GM21423 (cell line): ENCODE results near the gene ADAMTS10.
"Not testable (repeated sequence)": the region's sequence is repeated elsewhere in the genome, so short reads cannot be mapped to it uniquely, and the experiment has no call there.

Experiments
- ATAC-seq: cut with Tn5 transposase; IDR thresholded peaks from one replicate; pipeline ENCODE4 v1.9.1; 2021; ENCODE audit warnings: mild to moderate bottlenecking, moderate library complexity; ENCODE audit not compliant: unreplicated experiment

The ADAMTS10 gene

GRCh38 chr19:8629184-8629583 is 18.7 kb upstream of the ADAMTS10 start:
- no peak for ATAC-seq

- no peak for ATAC-seq
Measured at GRCh38 chr19:8626842-8627241, 16.3 kb upstream of the ADAMTS10 start.

GRCh38 chr19:8622886-8623285 is 12.4 kb upstream of the ADAMTS10 start:
- not testable (repeated sequence) for ATAC-seq

- ATAC-seq = no peak
Measured at GRCh38 chr19:8618751-8619150, 8.2 kb upstream of the ADAMTS10 start.

- ATAC-seq = no peak
Measured at GRCh38 chr19:8617984-8618383, 7.5 kb upstream of the ADAMTS10 start.

- ATAC-seq = not testable (repeated sequence)
Measured at GRCh38 chr19:8617325-8617724, 6.8 kb upstream of the ADAMTS10 start.

GRCh38 chr19:8616861-8617260 is 6.3 kb upstream of the ADAMTS10 start:
- ATAC-seq = no peak

GRCh38 chr19:8615813-8616596 is 5.5 kb upstream of the ADAMTS10 start:
- no peak for ATAC-seq

GRCh38 chr19:8615024-8615423 is 4.5 kb upstream of the ADAMTS10 start:
- ATAC-seq = no peak

GRCh38 chr19:8614455-8614854 is 3.9 kb upstream of the ADAMTS10 start:
- no peak for ATAC-seq

- no peak for ATAC-seq
Measured at GRCh38 chr19:8612807-8613171, 2.3 kb upstream of the ADAMTS10 start.

GRCh38 chr19:8611877-8612806 is 1.6 kb upstream of the ADAMTS10 start:
- ATAC-seq = no peak

GRCh38 chr19:8611391-8611876 is 919 bp upstream of the ADAMTS10 start:
- ATAC-seq = no peak

- ATAC-seq = no peak
Measured at GRCh38 chr19:8610936-8611300, 403 bp upstream of the ADAMTS10 start.

GRCh38 chr19:8609279-8610040 is 1.1 kb downstream of the ADAMTS10 start:
- no peak for ATAC-seq

- ATAC-seq = no peak
Measured at GRCh38 chr19:8608941-8609278, 1.6 kb downstream of the ADAMTS10 start.

GRCh38 chr19:8607386-8607785 is 3.1 kb downstream of the ADAMTS10 start:
- no peak for ATAC-seq

GRCh38 chr19:8605514-8605913 is 5.0 kb downstream of the ADAMTS10 start:
- ATAC-seq = no peak

- no peak for ATAC-seq
Measured at GRCh38 chr19:8601796-8602195, 8.7 kb downstream of the ADAMTS10 start.

GRCh38 chr19:8600816-8601215 is 9.7 kb downstream of the ADAMTS10 start:
- no peak for ATAC-seq

- ATAC-seq = no peak
Measured at GRCh38 chr19:8600064-8600463, 10.5 kb downstream of the ADAMTS10 start.
